ENCODE measurements around the gene AZIN2. TPM values are rescaled to one million over a fixed set of nuclear protein-coding genes. Genes with fewer than 3 reads are reported as not detected.

Gene AZIN2
- total and polyA plus RNA-seq, 2 of the 8 experiments (the other 6 are each of a cell fraction or from before 2014, with no cell fraction given): 0.22 to 0.91 TPM

DNA sequence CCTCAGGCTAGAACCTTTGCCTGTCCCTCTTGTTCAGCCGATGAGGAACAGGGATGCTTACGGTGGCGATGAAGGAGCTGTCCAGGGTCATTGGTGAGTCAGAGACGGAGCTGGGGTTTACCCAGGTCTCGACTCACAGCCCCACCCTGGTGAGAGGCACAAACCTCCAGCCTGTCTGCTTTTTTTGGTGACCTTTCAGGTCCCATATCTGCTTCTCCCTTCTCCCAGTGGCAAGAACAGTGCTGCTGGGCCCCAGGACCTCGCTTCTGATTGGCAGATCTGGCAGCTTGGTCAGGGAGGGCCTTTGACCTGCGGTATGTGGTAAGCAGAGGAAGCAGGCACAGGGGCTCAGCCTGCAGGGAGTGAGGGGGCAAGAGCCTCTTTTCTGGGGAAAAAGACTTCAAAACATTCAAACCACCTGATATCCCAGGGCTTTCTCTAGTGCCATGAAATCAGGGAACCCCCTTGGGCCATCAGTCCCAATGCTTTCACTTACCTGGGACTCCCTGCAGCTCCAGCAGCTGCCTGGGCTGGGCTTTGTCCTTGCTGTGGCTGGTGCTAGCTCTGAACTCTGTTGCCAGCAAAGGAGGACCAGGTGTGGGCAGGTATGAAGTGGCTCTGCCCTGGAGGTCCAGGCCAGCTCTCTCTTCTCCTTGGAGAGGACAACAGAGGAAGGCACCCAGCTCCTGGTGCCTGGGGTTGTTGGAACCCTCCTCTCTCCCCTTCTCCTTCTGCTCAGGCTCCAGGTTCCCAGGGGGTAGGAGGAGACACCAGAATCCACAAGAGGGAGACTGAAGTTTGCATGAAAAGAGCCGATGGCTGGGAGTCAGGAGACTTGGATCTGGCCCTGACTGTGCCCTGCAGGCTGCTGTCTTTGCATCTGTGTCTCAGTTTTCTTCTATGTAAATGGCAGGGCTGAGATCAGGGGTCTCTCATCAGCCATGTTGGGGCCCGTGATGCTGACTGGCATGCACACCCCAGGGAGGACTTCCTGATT is 59.5 kb downstream of the AZIN2 start (continued):
- TF ChIP-seq CHD7 (IDR thresholded peaks at IDR 0.05; ENCODE audit: insufficient replicate concordance, low read length) (no peak), KDM1A (IDR thresholded peaks at IDR 0.05; ENCODE audit: borderline replicate concordance, low read length) (no peak), ATF2 (IDR thresholded peaks at IDR 0.05; ENCODE audit: low read length) (no peak), RAD21 (IDR thresholded peaks at IDR 0.05 in 1 of 2, conservative IDR thresholded peaks at IDR 0.05 in 1 of 2; ENCODE audit: low read depth in 2 of 2, low read length in 2 of 2) (peak; percentile 33 to 48), CBX8 (IDR thresholded peaks at IDR 0.05; ENCODE audit: borderline replicate concordance, low read depth, low read length) (no peak), SIN3A (conservative IDR thresholded peaks at IDR 0.05 in 1 of 2, IDR thresholded peaks at IDR 0.05 in 1 of 2; ENCODE audit: low read depth in 1 of 2, low read length in 2 of 2) (no peak)

All from H1 (cell line).